Bone marrow (tissue), 2 donors: ENCODE measurements around the gene TAOK3.
"Not testable (repeated sequence)": the region's sequence is repeated elsewhere in the genome, so short reads cannot be mapped to it uniquely, and the experiment has no call there.

ENCODE experiments used
- DNase-seq, 2 donors: peaks; one replicate each; lab custom pipeline; 2025; lab: John Stamatoyannopoulos, UW

The TAOK3 gene

DNA sequence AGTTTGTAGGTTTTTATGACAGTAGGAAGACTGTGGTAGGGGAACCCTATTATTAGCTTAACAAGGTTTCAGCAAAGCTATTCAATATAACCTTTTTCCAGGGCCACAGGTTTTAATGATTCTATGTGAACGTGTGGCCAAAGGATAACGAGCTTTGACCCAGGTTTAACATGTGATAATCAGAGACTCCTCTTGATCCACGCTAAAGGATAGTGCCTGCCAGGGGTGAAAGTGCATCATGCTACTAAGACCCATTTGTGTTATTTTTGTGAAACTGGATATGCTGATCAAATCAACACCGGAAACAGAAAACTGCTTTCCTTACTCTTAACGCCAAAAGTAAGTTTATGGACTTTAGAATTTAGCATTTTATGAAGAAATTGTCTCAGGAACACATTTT lies 909 bp upstream of the TAOK3 start:
- DNase-seq = no peak

DNA sequence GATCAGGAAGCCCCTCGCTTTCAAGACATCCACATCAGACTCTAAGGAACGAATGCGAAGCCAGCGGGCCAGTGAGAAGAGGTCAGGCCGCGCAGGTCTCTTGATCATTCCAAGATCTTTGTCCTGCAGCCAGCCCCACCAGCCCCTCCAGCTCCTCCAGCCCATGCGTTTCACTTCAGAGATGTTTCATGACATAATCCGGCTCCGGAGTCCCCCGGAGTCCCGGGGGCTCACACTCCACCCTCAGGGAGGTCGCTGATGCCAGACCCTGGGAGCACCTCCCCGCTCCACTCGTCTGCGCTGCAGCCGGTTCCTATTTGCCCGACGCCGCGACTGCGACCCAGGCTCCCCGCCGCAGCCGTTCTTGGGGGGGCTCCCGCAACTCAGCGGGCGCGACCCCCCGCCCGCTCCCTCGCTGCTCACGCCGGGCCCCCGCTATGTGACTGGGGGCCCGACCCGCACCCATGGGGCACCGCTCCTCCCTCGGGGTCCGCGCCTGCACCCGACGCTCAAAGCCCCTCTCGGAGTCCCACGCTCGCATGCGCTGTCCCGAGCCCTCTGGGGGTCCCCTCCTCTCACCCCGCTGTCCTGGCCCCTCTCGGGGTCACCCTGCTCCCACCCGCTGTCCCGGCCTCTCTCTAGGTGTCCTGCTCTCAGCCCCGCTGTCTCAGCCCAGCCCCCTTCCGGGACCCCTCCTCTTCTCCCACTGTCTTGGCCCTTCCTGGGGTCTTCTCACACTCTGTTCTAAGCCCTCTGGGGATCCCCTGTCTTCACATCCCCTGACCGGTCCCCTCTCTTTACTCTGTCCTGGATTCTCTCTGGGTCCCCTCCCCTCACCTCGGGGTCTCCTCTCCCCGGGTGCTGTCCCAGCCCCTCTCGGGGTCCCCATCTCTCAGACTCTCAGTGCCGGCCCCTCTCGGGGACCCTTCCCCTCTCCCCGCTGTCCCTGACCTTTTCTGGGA lies 1.1 kb downstream of the TAOK3 start:
- no peak for DNase-seq

DNA sequence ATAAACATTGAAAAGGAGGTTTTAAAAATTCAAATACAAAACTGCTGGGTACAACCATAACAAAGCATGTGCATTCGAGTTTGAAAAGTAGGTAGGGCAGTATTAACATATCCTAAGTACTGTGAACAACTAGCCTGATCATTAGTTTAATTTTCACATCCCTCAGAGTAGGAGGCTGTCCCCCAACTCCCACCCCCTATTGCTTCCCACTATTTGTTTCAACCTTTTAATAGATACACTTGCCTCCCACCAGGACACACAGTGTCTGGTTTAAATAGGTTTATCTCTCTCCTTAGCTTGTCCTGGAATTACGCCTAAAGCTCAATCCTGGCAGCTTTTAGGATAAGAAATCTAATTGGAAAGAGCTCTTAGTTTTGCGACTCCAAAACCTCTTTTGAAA lies 2.1 kb downstream of the TAOK3 start:
- no peak for DNase-seq

DNA sequence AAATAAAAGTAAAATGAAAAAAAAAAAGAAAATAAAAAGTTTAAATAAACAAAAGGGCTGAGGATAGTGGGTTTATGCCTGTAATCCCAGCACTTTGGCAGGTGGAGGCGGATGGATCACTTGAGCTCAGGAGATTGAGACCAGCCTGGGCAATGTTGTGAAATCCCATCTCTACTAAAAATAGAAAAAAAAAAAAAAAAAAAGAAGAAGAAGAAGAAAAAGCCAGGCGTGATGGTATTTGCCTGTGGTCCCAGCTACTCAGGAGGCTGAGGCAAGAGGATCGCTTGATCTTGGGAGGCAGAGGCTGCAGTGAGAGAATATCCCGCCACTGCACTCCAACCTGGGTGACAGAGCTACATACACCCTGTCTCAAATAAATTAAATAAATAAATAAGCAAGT lies 3.9 kb downstream of the TAOK3 start:
- DNase-seq = no peak

DNA sequence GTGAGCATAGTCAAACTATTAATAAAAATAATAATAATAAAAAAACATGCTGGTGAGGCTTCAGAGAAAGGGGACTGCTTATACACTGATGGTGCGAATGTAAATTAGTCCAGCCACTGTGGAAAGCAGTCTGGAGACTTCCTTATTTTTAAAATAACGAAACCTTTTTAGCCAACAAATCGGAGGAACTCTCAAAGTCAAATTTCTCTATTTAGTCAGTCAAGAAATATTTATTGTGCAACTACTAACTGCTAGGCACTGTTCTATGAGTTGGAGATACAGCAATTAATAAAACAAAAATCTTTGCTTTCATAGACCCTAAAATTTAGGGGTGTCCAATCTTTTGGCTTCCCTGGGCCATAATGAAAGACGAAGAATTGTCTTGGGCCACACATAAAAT lies 10.8 kb downstream of the TAOK3 start:
- DNase-seq = no peak

DNA sequence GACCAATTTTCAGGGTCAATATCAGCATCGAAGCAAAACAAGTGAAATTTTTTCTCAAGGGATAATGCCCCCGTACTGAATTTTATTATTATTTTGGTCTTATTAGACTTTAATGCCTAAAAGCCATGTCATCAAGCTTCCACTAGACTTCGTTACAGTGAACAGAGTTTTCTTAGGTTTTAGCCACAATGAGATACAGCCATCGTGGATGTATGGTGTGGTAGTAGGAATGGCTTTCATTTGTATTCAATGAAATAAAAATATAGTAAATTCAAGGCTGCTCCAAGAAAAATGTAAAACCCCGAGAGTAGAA lies 11.7 kb downstream of the TAOK3 start:
- no peak for DNase-seq

DNA sequence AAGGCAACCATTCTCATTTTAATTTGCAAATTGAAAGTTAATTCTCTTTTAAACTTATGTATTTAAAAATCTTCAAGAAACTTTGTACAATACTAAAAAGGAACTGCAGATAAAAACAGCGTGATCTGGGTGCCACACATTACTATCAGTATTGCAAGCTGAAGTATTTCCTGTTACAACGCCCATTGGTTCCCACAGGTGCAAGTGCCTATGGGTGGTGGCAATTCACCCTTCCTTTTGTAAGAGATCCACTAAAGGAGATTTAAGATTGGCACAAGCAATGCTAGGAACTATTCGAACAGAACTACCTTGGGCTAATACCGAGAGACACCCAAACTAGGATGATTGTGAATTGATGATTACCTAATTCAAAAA lies 13.2 kb downstream of the TAOK3 start:
- no peak for DNase-seq

DNA sequence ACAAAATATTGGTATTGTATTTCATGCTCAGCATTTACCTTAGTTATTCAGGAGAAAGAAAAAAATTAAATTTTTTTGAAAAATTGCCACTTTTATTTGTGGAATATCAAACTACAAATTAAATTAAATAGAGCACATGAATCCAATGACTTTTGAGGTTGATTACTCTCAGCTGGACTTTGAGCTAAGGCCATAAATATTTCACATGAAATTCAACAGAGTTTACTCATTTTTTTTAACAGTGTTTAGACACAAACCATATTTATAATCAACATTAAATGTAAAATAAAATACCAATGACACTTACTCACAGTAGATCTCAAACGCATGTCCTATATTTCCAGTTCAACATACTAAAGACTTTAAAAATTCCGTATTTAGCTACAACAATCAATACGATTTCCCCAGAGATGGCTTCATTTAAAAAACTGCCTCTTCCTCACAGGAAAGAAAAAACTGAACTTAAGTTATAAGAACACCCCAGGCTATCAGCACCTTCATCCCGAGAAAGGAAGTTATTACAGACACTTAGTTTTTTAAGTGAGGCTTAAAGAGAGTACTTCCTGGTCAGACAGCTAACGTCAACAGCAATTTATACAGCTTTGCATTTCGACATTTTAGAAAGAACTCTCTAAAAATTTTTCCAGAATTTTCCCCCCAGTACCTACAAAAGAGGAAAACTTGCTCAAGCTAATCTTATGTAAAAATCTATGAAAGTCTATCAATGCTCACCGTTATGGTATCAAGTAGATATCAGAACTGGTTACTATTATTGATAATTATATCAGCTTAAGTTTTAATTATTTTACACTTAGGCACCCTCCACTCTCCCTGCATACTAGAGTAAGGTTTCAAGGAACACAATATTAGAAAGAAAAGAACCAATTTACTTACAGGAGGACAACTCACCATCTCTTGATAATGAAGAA lies 13.8 kb downstream of the TAOK3 start:
- no peak for DNase-seq

DNA sequence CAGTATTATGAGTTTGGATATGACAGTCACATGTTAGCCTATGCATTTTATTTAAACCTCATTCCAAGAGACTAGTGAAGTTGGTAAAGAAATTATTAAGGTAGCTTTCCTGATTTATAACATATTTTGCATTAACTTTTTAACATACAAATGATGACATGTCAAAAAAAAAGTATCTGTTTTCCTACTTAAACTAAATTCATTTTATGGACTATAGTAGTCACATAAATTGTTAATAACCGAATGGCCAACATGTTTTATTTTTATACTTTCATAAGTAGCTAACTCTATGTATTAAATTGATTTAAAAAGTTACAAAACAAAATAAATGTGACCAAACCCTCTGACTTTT lies 14.7 kb downstream of the TAOK3 start:
- DNase-seq = no peak

DNA sequence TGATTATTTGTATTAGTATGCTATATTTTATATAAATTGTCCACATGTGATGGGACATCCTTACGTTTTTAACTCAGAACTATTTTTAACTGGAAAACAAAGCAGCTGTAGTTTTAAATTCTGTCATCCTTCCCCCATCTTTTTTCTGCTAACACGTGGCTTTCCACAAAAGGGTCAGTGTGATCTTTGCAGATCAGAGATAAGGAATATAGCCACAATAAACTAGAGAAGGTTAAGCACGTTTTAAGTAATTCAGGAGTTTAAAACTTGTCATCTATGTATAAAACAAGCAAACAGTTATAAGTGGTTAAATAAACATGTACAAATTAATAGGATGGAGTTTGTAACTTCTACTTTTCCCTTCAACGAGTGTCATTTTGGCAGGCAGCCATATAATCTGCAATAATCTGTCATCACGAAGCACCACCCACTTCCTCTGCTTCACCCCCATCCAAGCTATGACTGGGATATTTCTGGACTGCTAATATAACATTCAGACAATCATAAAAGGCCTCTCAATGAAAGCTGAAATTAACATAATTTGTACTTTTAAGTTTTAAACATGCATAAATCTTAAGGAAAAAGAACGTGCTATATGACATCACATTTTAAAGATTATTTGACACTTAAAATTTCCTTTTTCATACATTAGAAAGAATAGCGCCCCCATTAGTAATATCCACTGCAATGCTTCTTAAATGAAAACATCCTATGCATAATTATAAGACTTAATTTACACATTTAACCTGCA lies 15.3 kb downstream of the TAOK3 start:
- peak in 1 of 2 donors; percentile 84 for DNase-seq

DNA sequence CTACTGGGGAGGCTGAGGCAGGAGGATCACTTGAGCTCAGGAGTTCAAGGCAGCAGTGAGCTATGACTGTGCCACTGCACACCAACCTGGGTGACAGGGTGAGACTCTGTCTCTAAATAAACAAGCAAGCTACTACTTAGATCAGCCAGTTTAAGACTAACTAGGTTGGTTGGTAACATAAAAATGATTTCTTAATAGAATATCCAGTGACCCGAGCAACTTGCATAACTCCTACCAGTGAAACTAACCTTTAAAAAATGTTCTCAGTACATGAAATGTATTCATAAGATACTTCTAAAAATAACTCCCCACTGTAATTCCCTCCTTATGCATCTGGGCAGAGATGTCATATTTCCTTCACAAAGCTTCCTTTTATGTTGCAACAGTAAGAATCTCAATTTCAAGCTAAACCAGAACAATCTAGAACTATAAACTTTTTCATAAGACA lies 15.9 kb downstream of the TAOK3 start:
- DNase-seq = peak in 1 of 2 donors; percentile 45

DNA sequence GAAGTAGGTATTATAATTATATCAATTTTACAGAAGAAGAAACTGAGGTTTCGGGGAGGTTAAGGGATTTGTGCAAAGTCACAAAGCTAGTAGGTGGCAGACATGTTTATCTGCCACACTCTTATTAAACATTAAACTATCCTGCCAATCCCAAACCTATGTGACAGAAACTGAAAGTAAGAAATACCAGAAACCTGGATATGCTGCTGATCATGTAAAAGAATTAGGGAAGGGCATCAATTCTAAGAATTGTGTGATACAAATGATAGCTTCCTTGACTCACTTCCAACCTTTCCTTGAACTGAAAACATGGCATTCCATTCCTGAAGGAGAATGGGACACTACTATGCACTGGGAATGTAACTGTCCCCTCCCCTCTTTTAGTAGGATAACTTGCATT lies 16.9 kb downstream of the TAOK3 start:
- no peak for DNase-seq

DNA sequence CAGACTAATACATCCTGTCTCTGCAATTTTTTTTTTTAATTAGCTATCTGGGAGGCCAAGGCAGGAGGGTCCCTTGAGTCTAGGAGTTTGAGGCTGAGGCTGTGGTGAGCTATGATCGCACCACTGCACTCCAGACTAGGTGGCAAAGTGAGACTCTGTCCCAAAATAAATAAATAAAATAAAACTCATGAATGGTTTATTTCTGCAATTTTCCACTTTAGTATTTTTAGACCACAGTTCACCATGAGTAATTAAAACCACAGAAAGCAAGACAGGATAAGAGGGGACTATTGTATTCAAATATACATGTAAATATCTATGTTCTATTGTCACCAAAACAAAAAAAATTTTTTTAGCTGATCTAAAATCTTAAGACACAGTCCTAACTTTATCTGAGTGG lies 17.8 kb downstream of the TAOK3 start:
- DNase-seq = no peak

DNA sequence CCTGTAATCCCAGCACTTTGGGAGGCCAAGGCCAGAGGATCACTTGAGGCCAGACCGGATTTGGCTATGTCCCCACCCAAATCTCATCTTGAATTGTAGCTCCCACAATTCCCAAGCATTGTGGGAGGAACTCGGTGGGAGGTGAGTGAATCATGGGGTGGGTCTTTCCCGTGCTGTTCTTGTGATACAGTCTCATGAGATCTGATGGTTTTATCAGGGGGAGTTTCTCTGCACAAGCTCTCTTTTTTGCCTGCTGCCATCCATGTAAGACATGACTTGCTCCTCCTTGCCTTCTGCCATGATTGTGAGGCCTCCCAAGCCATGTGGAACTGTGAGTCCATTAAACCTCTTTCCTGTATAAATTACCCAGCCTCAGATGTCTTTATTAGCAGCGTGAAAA lies 18.2 kb downstream of the TAOK3 start:
- DNase-seq = not testable (repeated sequence)

DNA sequence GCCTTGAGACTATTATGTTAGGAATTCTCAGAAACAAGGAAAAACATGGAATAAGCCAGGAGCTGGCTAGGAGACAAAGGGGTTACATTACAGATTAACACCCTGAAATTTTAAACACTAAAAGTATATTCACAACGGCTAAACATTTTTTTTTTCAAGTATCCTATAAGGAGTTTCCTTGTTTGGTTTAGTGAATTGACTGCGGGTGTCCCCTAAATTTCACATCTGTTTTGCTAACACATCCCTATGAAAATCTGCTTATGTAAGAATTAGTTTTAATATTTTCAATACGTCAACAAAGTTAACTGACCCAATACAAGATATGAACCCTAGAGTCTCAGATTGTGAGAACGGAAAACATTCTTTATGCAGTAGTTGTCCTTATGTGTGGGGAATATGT lies 19.0 kb downstream of the TAOK3 start:
- DNase-seq = no peak

DNA sequence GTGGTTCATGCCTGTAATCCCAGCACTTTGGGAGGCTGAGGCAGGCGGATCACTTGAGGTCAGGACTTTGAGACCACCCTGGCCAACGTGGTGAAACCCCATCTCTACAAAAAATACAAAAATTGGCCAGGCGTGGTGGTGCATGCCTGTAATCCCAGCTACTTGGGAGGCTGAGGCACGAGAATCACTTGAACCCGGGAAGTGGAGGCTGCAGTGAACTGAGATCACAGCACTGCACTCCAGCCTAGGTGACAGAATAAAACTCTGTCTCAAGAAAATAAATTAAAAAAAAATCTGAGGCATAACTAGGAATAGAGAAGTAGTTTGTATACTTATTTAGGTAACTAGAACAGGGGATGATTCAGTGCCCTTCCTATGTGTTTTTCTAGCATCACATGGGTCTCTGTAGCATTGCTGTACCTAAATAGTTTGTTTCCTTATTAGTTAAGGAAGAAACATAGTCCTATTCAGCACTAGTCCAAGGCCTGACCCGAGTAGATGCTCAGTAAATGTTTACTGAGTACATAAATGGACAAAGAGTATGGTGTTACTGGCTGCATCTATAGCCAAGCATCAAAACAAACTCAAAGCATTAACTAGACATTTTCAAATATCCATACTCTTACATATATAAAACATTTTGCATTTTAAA lies 21.7 kb downstream of the TAOK3 start:
- peak in 1 of 2 donors; percentile 49 for DNase-seq

DNA sequence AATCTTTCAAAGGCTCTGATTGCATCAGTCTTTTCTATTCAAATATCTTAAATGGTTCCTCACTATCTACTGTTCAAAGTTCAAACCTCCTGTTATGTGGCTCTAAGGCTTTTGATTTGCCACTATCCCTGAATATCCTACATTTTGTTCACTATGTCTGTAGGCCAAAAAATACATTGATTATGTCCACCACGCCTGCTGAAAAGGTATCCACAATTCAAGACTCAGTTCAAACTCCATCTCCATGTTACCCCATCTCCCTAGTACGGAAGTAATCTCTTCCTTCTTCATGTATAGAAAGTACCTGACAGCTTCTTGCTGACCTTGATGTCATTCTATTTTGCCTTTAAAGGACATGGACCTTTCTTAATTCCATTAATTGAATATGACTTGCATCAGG lies 24.8 kb downstream of the TAOK3 start:
- DNase-seq = no peak

DNA sequence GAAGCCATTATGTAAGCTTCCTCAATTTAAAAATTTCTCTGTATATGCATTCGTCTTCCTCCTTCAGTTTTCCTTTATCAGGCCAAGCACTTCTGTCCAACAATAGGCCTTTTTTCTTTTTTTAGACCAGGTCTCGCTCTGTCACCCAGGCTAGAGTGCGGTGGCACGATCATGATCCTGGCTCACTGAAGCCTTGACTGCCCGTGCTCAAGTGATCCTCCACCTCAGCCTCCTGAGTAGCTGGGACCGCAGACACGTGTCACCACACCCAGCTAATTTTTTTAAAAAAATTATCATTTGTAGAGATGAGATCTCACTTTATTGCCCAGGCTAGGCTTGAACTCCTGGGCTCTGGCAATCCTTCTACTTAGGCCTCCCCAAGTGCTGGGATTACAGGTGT lies 25.8 kb downstream of the TAOK3 start:
- DNase-seq = no peak

DNA sequence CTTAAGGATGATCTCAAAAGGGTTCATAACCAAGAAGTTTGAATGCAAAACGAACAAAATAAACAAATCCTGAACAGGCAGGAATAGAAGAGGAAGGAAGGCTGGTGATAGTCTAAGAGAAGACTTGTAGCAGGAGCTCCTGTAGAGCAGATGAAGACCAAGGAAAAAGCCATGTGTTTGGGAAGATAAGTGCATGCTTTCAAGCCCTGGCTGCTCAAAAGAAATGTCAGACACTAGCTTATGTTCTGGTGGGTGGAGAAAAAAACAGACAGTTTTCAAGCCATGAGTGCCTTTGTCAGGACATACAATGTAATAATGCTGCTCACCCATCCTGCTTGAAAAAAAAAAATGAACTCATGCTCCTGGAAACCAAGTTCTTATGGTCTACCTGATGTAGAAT lies 27.4 kb downstream of the TAOK3 start:
- peak in 1 of 2 donors; percentile 16 for DNase-seq

DNA sequence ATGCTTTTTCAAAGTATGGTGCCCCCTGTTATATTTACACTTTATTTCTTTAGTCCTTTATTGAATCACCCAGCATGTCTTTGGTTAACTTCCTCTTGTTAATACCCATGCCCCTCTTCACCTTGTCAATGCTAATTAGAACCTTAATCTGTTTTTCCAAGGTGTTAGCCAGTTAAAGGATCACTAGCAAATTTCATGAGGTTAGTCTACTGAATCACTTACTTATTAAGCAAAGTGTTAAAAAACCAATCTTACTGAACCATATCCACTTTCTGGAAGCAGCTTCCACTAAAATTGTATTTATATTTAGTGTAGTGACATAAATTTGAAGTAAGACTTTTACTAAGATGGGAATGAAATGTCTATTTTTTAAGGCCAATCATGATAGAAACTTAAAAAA lies 27.9 kb downstream of the TAOK3 start:
- DNase-seq = no peak

DNA sequence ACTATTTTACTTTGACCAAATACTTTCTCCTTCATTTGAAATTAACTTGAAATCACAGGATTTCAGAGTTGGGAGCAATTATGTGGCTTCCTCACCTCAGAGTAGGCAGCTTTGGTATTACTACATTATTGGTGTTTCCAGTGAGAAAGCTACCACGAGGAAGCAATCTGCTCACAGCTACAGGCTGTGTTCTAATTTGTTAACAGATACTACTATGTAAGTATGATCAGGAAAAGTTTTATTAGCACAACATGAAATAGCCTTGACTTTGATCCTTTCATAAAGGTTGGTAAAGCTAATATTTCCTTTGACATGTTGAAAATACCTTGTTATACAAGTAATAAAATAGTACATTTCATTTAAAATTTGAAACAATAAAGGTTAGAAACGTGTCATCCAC lies 30.6 kb downstream of the TAOK3 start:
- DNase-seq = no peak
